Epithelial cell of esophagus (primary cell): ENCODE results near the gene CYTH2.
A peak's percentile ranks its signal among the peaks of the same experiment; 100 is the strongest.
"Not testable (repeated sequence)": the region's sequence is repeated elsewhere in the genome, so short reads cannot be mapped to it uniquely, and the experiment has no call there.

Source experiments
- DNase-seq: peaks from one replicate; pipeline ENCODE4 v3.0.0; 2010; ENCODE audit warnings: low read depth
- H3K4me3 ChIP-seq: 2 replicates; pipeline ENCODE4 v1.5.1; 2011; ENCODE audit warnings: mild to moderate bottlenecking, low read length, control low read depth
- CTCF ChIP-seq: IDR thresholded peaks from 2 replicates; pipeline ENCODE4 v1.5.1; 2011; ENCODE audit warnings: low read depth, mild to moderate bottlenecking, low read length, control low read depth, inconsistent platforms; ENCODE audit not compliant: insufficient read depth; ENCODE audit errors: missing control alignments

The CYTH2 gene

GRCh38 chr19:48480558-48481500 lies 11.7 kb downstream of the CYTH2 start:
- DNase-seq, result no peak
- peak overlapping the region; percentile 43 for H3K4me3 ChIP-seq
- TF ChIP-seq CTCF, result no peak

GRCh38 chr19:48481846-48482639 lies 12.9 kb downstream of the CYTH2 start:
- TF ChIP-seq CTCF, result no peak
- no peak for DNase-seq
- no peak overlapping the region for H3K4me3 ChIP-seq

- TF ChIP-seq CTCF, result no peak
- no peak overlapping the region for H3K4me3 ChIP-seq
- DNase-seq, result no peak
These were observed 14.1 kb downstream of the CYTH2 start for GRCh38 chr19:48483301-48483700.

GRCh38 chr19:48484247-48484893 lies 15.2 kb downstream of the CYTH2 start:
- TF ChIP-seq CTCF, result no peak
- no peak for DNase-seq
- no peak overlapping the region for H3K4me3 ChIP-seq

- TF ChIP-seq CTCF, result no peak
- no peak for DNase-seq
- no peak overlapping the region for H3K4me3 ChIP-seq
These were observed 15.9 kb downstream of the CYTH2 start for GRCh38 chr19:48484931-48485612.

- DNase-seq, result peak; percentile 61
- H3K4me3 ChIP-seq, result not testable (repeated sequence)
These were observed 17.5 kb downstream of the CYTH2 start for GRCh38 chr19:48486706-48487105.

GRCh38 chr19:48487544-48487943 lies 18.4 kb downstream of the CYTH2 start:
- H3K4me3 ChIP-seq, result no peak overlapping the region
- no peak for TF ChIP-seq CTCF
- no peak for DNase-seq
